ENCODE measurements around the gene WNT7A. TPM values are rescaled to one million over a fixed set of nuclear protein-coding genes. Genes with fewer than 3 reads are reported as not detected.
A peak's percentile ranks its signal among the peaks of the same experiment; 100 is the strongest.
"Not testable (repeated sequence)": the region's sequence is repeated elsewhere in the genome, so short reads cannot be mapped to it uniquely, and the experiment has no call there.

WNT7A gene
- not detected for total RNA-seq
- polyA plus RNA-seq, result not detected

- no peak within 1 kb of the TSS for H3K27ac ChIP-seq (ENCODE audit: low read depth in 1 of 2, low read length in 2 of 2)
- H3K4me3 ChIP-seq (ENCODE audit: low read depth in 1 of 3, low read length in 3 of 3), result peak within 1 kb of the TSS in 1 of 3 donors; percentile 30
- H3K9me3 ChIP-seq (ENCODE audit: control insufficient read depth in 4 of 4, low read length in 3 of 4), result peaks cover 2 to 8% (median 4%) of the 10 kb centered on the region in 4 donors
- peaks cover 12 to 28% (median 17%) of the 10 kb centered on the region in 4 donors for H3K4me1 ChIP-seq (ENCODE audit: control insufficient read depth in 4 of 4, insufficient read depth in 4 of 4, low read length in 3 of 4)
- 4% methylated on average over 87 of the region's 90 CpGs for WGBS
- peaks cover 7 to 18% (median 14%) of the 10 kb centered on the region in 4 donors for H3K27me3 ChIP-seq (ENCODE audit: control insufficient read depth in 4 of 4, insufficient read depth in 4 of 4, low read length in 3 of 4)
- no peak within 1 kb of the TSS for H3K9ac ChIP-seq (ENCODE audit: low read depth in 1 of 2, low read length in 2 of 2)
- TF ChIP-seq SP1 (IDR thresholded peaks at IDR 0.05) (no peak), RXRA (IDR thresholded peaks at IDR 0.05) (no peak), REST (IDR thresholded peaks at IDR 0.05) (no peak), JUND (IDR thresholded peaks at IDR 0.05) (no peak), EGR1 (IDR thresholded peaks at IDR 0.05; ENCODE audit: low read depth in 2 of 2) (no peak), NR2F2 (IDR thresholded peaks at IDR 0.05) (no peak), HNF4A (conservative IDR thresholded peaks at IDR 0.05) (no peak), RAD21 (IDR thresholded peaks at IDR 0.05) (peak in 1 of 2 donors; percentile 36), FOXA2 (IDR thresholded peaks at IDR 0.05) (no peak), ATF3 (IDR thresholded peaks at IDR 0.05) (no peak), TAF1 (conservative IDR thresholded peaks at IDR 0.05) (no peak), MAX (IDR thresholded peaks at IDR 0.05) (no peak), CTCF (IDR thresholded peaks at IDR 0.05; ENCODE audit: low read depth, low read length, missing input control) (peak; percentile 33), GABPA (IDR thresholded peaks at IDR 0.05 in 1 of 2, conservative IDR thresholded peaks at IDR 0.05 in 1 of 2) (no peak), HNF4G (IDR thresholded peaks at IDR 0.05) (no peak), ZBTB33 (IDR thresholded peaks at IDR 0.05) (no peak)
- no peak for DNase-seq (ENCODE audit: low spot score)
- H3K36me3 ChIP-seq (ENCODE audit: control insufficient read depth in 4 of 4, insufficient read depth in 3 of 4, low read depth in 1 of 4, low read length in 3 of 4), result no peaks in the 10 kb centered on the region
Observed at GRCh38 chr3:13879946-13880810, at the start of gene WNT7A. Gene WNT7A, minus strand, starts transcription at chr3:13880071. Its CDS starts 255 bp downstream, at chr3:13879816.

- WGBS, result 89% methylated on average over 1 of the region's 1 CpG
- peaks cover 2 to 11% (median 7%) of the 10 kb centered on the region in 4 donors for H3K9me3 ChIP-seq (ENCODE audit: control insufficient read depth in 4 of 4, low read length in 3 of 4)
- H3K9ac ChIP-seq (ENCODE audit: low read depth in 1 of 2, low read length in 2 of 2); H3K4me1 ChIP-seq (ENCODE audit: control insufficient read depth in 4 of 4, insufficient read depth in 4 of 4, low read length in 3 of 4); H3K27ac ChIP-seq (ENCODE audit: low read depth in 1 of 2, low read length in 2 of 2); H3K36me3 ChIP-seq (ENCODE audit: control insufficient read depth in 4 of 4, insufficient read depth in 3 of 4, low read depth in 1 of 4, low read length in 3 of 4); H3K27me3 ChIP-seq (ENCODE audit: control insufficient read depth in 4 of 4, insufficient read depth in 4 of 4, low read length in 3 of 4); H3K4me3 ChIP-seq (ENCODE audit: low read depth in 1 of 3, low read length in 3 of 3); DNase-seq (ENCODE audit: low spot score): not testable (repeated sequence)
Observed at GRCh38 chr3:13928741-13929140, 48.9 kb upstream of the WNT7A start.

Data from liver (tissue), 9 donors.